Stimulated activated CD8-positive, alpha-beta memory T cell treated with anti-CD3 and anti-CD28 coated beads, Interleukin-15, amount 100 ng/mL, for 1 hour (primary cell): ENCODE results near the gene CDH18.

ENCODE experiments used
- DNase-seq: peaks from one replicate; pipeline ENCODE4 v3.0.0-alpha.2; 2020; ENCODE audit warnings: low read depth

Gene CDH18

GRCh38 chr5:19928562-19929421 is 59.2 kb downstream of the CDH18 start:
- DNase-seq, result no peak

- no peak for DNase-seq
Observed at GRCh38 chr5:19927919-19928318, 60.1 kb downstream of the CDH18 start.

DNA sequence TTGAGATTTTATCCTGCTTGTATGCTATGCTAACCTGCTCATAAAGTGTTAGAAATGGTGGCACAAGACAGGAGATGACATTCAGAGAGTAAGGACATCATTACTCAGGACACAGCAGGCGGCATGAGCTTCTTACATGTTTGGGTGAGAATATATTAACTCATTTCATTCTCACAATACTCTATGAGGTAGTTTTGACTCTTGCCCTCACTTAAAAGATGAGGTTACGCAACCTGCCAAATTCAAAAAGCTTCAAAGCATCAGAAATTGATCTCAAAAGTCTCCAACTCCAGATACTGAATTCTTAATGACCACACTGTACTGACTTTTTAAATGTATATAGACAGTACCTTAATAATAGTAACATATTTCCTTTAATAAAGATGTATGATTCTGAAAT is 60.8 kb downstream of the CDH18 start:
- no peak for DNase-seq

GRCh38 chr5:19923742-19924141 is 64.3 kb downstream of the CDH18 start:
- no peak for DNase-seq

DNA sequence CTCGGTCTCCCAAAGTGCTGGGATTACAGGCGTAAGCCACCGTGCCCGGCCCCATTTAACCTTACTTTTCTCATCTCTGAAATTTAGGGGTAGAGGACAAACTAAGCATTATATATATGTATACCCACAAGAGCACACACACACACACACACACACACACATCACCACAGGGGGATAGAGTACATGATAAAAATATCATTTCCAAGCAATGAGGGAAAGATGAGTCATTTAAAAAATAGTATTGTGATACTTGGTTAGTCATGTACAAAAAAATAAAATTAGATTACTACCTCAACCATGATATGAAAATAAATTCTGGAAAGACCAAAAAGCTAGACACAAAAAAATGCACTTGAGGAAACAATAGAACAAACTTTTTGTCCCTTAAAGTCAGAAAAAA is 67.2 kb downstream of the CDH18 start:
- DNase-seq, result no peak

DNA sequence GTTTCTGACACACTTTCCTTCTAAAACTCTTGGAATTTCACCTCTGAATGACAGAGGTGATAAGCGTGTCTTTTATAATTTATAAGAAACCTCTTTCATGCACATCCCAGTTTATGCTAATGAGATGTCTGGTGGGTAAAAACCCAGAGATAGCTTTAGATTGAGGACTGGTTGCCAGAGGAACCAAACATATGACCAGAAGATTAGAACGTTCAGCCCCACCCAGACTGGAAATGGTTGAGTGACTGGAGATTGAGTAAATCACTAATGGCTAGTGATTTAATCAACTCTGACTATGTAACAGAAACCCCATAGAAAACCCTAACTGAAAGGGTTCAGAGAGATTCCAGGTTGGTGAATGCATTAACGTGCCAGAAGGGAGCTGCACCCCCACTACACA is 69.2 kb downstream of the CDH18 start:
- no peak for DNase-seq

- DNase-seq, result no peak
Observed at GRCh38 chr5:19917588-19918122, 70.3 kb downstream of the CDH18 start.

DNA sequence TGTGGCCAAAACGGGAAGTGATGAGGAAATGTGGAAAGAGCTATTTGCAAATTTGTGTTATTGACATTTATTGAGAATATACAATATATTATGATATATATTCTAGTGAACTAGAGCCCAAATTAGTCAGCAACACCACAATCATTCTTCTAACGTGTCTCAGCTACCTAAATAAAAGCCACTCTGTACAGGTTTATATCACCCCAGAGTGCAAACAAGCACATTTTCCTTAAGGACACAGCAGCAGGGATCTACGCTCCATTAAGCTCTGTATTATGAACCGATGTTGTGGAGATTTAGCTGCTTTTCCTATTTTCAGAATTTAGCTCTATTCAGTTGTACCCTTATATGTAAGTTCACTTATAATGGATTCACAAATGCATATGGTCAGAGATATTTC is 77.9 kb downstream of the CDH18 start:
- no peak for DNase-seq

GRCh38 chr5:19904766-19905165 is 83.2 kb downstream of the CDH18 start:
- no peak for DNase-seq

GRCh38 chr5:19903611-19904010 is 84.4 kb downstream of the CDH18 start:
- DNase-seq, result no peak

- no peak for DNase-seq
Observed at GRCh38 chr5:19902316-19902934, 85.6 kb downstream of the CDH18 start.

GRCh38 chr5:19900269-19900668 is 87.7 kb downstream of the CDH18 start:
- no peak for DNase-seq

- DNase-seq, result no peak
Observed at GRCh38 chr5:19891658-19892057, 96.3 kb downstream of the CDH18 start.

DNA sequence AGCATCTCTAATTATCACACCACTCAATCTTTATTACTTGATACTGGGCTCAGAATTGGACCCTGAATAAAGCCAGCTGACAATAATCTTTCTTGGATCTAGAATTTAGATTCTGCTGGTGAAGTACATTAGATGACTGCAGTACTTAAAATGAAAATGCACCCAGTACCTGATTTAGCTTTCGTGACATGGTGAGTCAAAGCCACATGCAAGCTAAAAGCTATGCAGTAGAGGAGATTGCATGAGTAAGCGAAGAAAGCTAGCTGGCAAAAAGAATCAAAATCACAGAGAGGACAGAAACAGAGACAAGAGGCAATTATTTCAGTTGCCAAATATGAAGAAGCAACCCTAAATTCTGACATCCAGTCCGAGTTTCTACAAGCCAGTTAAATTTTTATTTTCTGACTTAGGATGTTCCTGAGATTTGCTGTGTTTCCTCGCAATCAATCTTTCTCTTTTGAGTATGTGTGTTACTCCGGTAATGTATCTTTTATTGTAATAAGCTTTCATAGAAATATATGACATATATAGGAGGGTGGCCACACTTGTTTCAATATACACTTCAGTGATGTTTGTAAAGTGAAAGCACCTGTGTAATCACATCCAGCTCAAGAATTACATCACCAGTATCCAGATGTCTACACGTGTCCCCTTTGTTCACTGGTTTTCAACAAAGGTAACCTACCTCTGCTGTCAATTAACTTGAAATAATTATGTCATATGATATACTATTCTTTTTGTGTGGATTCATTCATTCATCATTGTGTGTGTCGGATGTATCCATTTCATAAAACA is 101.7 kb downstream of the CDH18 start:
- no peak for DNase-seq

DNA sequence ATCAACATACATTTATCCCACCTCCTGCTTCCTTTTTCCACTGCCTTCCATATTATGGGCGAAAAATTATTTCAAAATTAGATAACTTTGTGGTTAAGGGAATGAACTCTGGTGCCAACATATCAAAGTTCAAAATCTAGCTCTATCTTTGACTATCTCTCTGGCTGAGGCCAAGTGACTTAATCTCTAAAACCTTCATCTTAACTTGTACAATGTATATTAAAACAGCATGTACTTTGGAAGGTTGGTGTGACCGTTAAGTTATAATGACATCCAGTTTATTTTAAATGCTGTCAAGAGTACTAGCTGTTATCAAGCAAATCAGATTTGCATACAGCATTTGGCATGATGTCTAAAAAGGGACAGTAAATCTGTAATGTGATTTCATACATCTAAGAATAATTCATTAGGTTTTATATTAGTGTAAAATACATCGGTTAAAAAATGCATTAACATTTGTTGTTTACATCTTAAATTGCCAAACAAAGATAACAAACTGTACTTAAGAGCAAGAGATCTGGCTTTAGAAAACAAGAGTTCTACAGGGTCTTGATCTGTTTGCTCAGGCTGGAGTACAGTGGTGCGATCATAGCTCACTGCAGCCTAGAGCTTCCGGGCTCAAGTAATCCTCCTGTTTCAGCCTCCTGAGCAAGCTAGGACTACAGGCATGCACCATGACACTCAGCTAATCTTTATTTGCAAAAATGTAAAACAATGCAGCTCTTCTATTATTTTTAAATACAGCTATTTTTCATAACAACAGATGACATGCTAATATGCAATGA is 102.8 kb downstream of the CDH18 start:
- no peak for DNase-seq

GRCh38 chr5:19880859-19881436 is 107.1 kb downstream of the CDH18 start:
- DNase-seq, result no peak

DNA sequence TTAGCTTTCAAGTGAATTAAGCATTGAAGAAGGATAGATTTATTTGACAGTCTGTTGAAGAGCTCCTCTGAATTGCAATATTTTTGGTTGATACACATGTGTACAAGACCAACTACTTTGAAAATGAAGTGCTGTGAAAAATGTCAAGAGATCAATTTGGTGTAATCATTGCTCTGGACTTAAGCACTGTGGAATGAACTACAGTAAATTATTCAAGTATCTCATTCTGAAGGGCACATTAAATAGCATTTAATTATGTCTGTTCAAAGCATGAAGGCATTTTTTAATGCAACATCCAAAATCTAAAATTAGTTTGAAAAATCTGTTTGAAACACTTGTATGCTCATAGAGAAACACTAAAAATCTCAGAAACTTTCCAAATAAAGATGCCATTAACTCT is 107.5 kb downstream of the CDH18 start:
- no peak for DNase-seq

DNA sequence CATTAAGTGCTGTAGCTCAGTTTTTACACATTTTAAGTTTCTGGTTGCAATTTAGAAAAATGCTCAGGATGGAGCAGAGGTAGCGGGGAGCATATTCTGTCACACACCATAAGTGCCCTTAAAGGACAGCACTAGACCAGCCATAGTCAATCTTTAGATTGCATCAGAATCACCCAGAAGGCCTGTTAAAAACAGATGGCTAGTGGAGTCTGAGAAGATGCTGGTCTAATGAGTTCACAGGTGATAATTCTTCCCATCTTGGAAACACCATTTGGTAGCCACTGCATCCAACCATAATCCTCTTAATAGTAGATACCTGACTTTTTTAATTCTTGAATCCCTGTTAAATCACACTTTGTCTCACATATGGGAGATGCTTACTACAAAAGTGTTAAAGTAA is 113.2 kb downstream of the CDH18 start:
- DNase-seq, result no peak

- DNase-seq, result no peak
Observed at GRCh38 chr5:19866090-19866450, 121.9 kb downstream of the CDH18 start.

- no peak for DNase-seq
Observed at GRCh38 chr5:19865336-19866089, 122.5 kb downstream of the CDH18 start.

GRCh38 chr5:19862711-19863110 is 125.3 kb downstream of the CDH18 start:
- no peak for DNase-seq
